Activated naive CD8-positive, alpha-beta T cell treated with anti-CD3 and anti-CD28 coated beads, Interleukin-2, amount 10 ng/mL, durations not matched to agents 7 days and 5 days (primary cell): ENCODE data around the gene SMURF1. TPM values are rescaled to one million over a fixed set of nuclear protein-coding genes. Genes with fewer than 3 reads are reported as not detected.
"Not testable (repeated sequence)": the region's sequence is repeated elsewhere in the genome, so short reads cannot be mapped to it uniquely, and the experiment has no call there.

Experiments
- ATAC-seq: fragments of 150-1000 bp; cut with Tn5 transposase; one replicate; pipeline ENCODE4 v1.10.0; 2021; ENCODE audit warnings: low read depth, moderate library complexity
- POLR2A ChIA-PET: fragments of 350-600 bp; sonication (Branson Sonifier 250); formaldehyde crosslinking; loops from one replicate; lab custom pipeline; 2021; ENCODE audit warnings: antibody characterized with exemption; lab: Charles Lee
- DNase-seq: peaks from one replicate; pipeline ENCODE4 v3.0.0; 2021
- H3K27ac Mint-ChIP-seq: one replicate; pipeline ENCODE4 v1.8.0; 2022; ENCODE audit warnings: mild to moderate bottlenecking, mixed read lengths
- H3K27me3 Mint-ChIP-seq: one replicate; pipeline ENCODE4 v1.8.0; 2022; ENCODE audit warnings: mild to moderate bottlenecking, moderate library complexity, mixed read lengths
- H3K36me3 Mint-ChIP-seq: one replicate; pipeline ENCODE4 v1.8.0; 2021; ENCODE audit warnings: mild to moderate bottlenecking, mixed read lengths
- H3K4me1 Mint-ChIP-seq: one replicate; pipeline ENCODE4 v1.8.0; 2021; ENCODE audit warnings: mixed read lengths
- H3K4me3 Mint-ChIP-seq: one replicate; pipeline ENCODE4 v1.8.0; 2022; ENCODE audit warnings: mild to moderate bottlenecking, moderate library complexity, mixed read lengths
- H3K9me3 Mint-ChIP-seq: one replicate; pipeline ENCODE4 v1.8.0; 2021; ENCODE audit warnings: mixed read lengths
- total RNA-seq, 2 experiments: library from RNA; stranded (reverse); gene quantifications; one replicate each; pipeline ENCODE4 v1.2.3, GENCODE V29; 2021

The SMURF1 gene
- total RNA-seq, 2 experiments from 2014 or later: 15.1 to 16.2 TPM

GRCh38 chr7:99167072-99167471 is 23.2 kb upstream of the SMURF1 start:
- H3K27me3 Mint-ChIP-seq: peaks cover 5% of the 10 kb centered on the region
- H3K9me3 Mint-ChIP-seq: no peaks in the 10 kb centered on the region
- no peaks in the 10 kb centered on the region for H3K36me3 Mint-ChIP-seq
- no peak overlapping the region for H3K4me3 Mint-ChIP-seq
- POLR2A ChIA-PET: no interaction called here
- DNase-seq (no peak), ATAC-seq (no peak)
- H3K4me1 Mint-ChIP-seq: peaks cover 2% of the 10 kb centered on the region
- H3K27ac Mint-ChIP-seq: no peak overlapping the region

GRCh38 chr7:99165816-99166215 is 21.9 kb upstream of the SMURF1 start:
- POLR2A ChIA-PET: no interaction called here
- no peak for ATAC-seq
- Mint-ChIP-seq H3K4me3 (no peak overlapping the region), H3K9me3 (no peaks in the 10 kb centered on the region), H3K4me1 (peaks cover 2% of the 10 kb centered on the region), H3K36me3 (no peaks in the 10 kb centered on the region), H3K27me3 (peaks cover 3% of the 10 kb centered on the region), H3K27ac (no peak overlapping the region)
- no peak for DNase-seq

DNA sequence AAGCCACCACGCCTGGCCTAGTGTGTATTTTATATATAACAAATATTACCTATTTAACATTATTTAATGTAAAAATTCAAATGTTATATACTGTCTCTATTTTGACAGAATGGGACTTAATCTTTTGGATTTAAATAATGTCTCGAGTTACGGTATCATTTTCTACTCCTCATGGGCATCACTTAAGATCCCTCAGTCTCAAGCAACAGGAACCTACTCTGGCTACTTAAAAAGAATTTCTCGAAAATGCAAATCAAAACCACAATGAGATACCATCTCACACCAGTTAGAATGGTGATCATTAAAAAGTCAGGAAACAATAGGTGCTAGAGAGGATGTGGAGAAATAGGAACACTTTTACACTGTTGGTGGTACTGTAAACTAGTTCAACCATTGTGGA is 19.8 kb upstream of the SMURF1 start:
- DNase-seq, H3K4me3 Mint-ChIP-seq, POLR2A ChIA-PET, H3K27me3 Mint-ChIP-seq, H3K36me3 Mint-ChIP-seq, H3K9me3 Mint-ChIP-seq, H3K27ac Mint-ChIP-seq, H3K4me1 Mint-ChIP-seq, ATAC-seq: not testable (repeated sequence)

- H3K27ac Mint-ChIP-seq: no peak overlapping the region
- no peaks in the 10 kb centered on the region for H3K4me1 Mint-ChIP-seq
- H3K36me3 Mint-ChIP-seq: no peaks in the 10 kb centered on the region
- ATAC-seq: no peak
- DNase-seq: no peak
- H3K27me3 Mint-ChIP-seq: peaks cover 15% of the 10 kb centered on the region
- no peak overlapping the region for H3K4me3 Mint-ChIP-seq
- no peaks in the 10 kb centered on the region for H3K9me3 Mint-ChIP-seq
- POLR2A ChIA-PET: no interaction called here
These were observed 12.7 kb upstream of the SMURF1 start for GRCh38 chr7:99156649-99157048.

GRCh38 chr7:99155211-99155610 is 11.3 kb upstream of the SMURF1 start:
- ATAC-seq: no peak
- no peak overlapping the region for H3K4me3 Mint-ChIP-seq
- peaks cover 12% of the 10 kb centered on the region for H3K27me3 Mint-ChIP-seq

DNA sequence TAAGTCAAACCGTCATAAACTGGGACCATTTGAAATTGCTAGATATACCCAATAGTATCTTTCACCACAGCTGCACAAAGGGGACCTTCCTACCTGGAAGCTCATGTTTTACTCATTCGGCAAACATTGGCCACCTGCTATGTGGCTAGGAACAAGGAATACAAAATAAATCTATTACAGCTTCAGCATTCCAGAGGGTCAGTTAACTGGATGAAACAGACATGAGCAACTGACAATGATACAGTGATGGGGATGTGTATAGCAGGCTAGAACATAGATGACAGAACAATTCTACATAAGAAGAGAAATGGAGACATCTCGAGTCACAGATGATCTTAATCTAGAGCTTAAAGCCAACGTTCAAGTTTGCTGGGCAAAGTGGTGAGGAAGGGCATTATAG is 3.1 kb upstream of the SMURF1 start:
- Mint-ChIP-seq H3K4me3 (no peak overlapping the region), H3K9me3 (no peaks in the 10 kb centered on the region), H3K27ac (no peak overlapping the region), H3K4me1 (peaks cover 16% of the 10 kb centered on the region), H3K27me3 (peaks cover 16% of the 10 kb centered on the region), H3K36me3 (peaks cover 4% of the 10 kb centered on the region)
- ATAC-seq (no peak), DNase-seq (no peak)
- POLR2A ChIA-PET: no interaction called here

More at GRCh38 chr7:99155211-99155610, 11.3 kb upstream of the SMURF1 start:
- DNase-seq: no peak
- no peaks in the 10 kb centered on the region for H3K36me3 Mint-ChIP-seq
- no peak overlapping the region for H3K27ac Mint-ChIP-seq
- no peaks in the 10 kb centered on the region for H3K9me3 Mint-ChIP-seq
- POLR2A ChIA-PET: no interaction called here
- H3K4me1 Mint-ChIP-seq: no peaks in the 10 kb centered on the region

DNA sequence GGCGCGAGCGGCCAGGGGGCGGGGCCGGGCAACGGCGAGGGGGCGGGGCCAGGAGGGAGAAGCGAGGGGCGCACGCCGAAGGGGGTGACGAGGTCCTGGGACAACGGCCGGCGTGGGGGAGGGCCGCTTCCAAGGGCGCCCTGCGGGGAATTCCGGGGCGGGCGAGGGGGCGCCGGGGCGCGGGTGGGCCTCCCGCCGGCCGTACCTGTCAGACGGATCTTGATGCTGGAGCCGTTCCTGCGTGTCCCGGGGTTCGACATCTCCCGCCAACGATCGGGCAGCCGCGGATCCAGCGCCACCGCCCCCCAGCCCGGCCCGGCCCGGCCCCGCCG is 421 bp downstream of the SMURF1 start:
- peaks cover 38% of the 10 kb centered on the region for H3K4me1 Mint-ChIP-seq
- POLR2A ChIA-PET: no interaction called here

DNA sequence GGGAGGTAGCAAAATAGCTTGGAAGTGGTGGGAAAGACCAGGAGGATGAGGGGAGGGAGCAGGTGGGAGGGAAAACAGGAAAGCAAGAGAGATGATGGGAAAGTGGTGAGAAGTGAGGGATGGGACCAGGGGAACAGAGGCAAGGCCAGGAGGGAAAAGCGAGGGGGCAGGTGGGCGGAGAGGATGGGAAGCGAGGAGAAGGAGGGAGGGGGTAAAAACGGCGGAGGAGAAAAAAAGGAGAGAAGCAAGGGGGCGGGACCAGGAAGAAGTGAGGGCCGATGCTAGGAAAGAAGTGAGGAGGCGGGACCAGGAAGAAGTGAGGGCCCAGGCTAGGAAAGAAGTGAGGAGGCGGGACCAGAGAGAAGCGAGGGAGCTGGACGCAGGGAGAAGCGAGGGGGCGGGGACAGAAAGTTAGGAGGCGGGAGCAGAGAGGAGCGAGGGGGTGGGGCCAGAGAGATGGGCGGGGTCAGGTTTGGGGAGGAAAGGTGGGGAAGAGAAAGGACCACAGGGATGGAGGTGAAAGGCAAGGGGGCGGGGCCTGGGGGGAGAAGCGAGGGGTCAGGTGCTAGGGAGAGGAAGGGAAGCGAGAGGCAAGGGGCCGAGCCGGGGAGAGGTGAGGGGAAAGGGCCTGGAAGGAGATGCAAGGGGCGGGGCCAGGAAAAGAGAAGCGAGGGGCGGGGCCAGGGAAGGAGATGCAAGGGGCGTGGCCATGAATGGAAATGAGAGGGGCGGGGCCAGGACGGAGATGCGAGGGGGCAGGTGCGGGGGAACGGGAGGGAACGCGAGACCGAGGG is 984 bp downstream of the SMURF1 start:
- ATAC-seq: peak; percentile 18
- peak overlapping the region; percentile 95 for H3K4me3 Mint-ChIP-seq
- peaks cover 10% of the 10 kb centered on the region for H3K27me3 Mint-ChIP-seq
- H3K27ac Mint-ChIP-seq: peak overlapping the region; percentile 91
- peak; percentile 88 for DNase-seq
- H3K36me3 Mint-ChIP-seq: peaks cover 10% of the 10 kb centered on the region
- H3K4me1 Mint-ChIP-seq: peaks cover 38% of the 10 kb centered on the region
- H3K9me3 Mint-ChIP-seq: no peaks in the 10 kb centered on the region
- POLR2A ChIA-PET: no interaction called here

More for the DNA sequence above, 421 bp downstream of the SMURF1 start:
- Mint-ChIP-seq H3K4me3 (peak overlapping the region; percentile 95), H3K27me3 (peaks cover 13% of the 10 kb centered on the region), H3K36me3 (peaks cover 10% of the 10 kb centered on the region), H3K27ac (peak overlapping the region; percentile 91), H3K9me3 (no peaks in the 10 kb centered on the region)
- ATAC-seq (peak; percentile 52), DNase-seq (no peak)

GRCh38 chr7:99141841-99142726 is 1.8 kb downstream of the SMURF1 start:
- H3K27ac Mint-ChIP-seq: peak overlapping the region; percentile 91
- POLR2A ChIA-PET: interaction anchor here (0.6 kb wide), 1 partner anchor 73 kb away, joined by 4 read pairs; no protein-coding TSS in a partner anchor

GRCh38 chr7:99141334-99141733 is 2.6 kb downstream of the SMURF1 start:
- Mint-ChIP-seq H3K27ac (peak overlapping the region; percentile 91), H3K36me3 (peaks cover 10% of the 10 kb centered on the region), H3K4me1 (peaks cover 38% of the 10 kb centered on the region), H3K27me3 (peaks cover 2% of the 10 kb centered on the region), H3K9me3 (no peaks in the 10 kb centered on the region), H3K4me3 (peak overlapping the region; percentile 95)
- no peak for ATAC-seq
- DNase-seq: no peak
- POLR2A ChIA-PET: interaction anchor here (0.6 kb wide), 1 partner anchor 74 kb away, joined by 4 read pairs; no protein-coding TSS in a partner anchor

More at GRCh38 chr7:99141841-99142726, 1.8 kb downstream of the SMURF1 start:
- Mint-ChIP-seq H3K4me3 (peak overlapping the region; percentile 95), H3K4me1 (peaks cover 38% of the 10 kb centered on the region), H3K9me3 (no peaks in the 10 kb centered on the region), H3K36me3 (peaks cover 10% of the 10 kb centered on the region), H3K27me3 (peaks cover 6% of the 10 kb centered on the region)
- DNase-seq (peak; percentile 67), ATAC-seq (peak; percentile 26)

- DNase-seq: no peak
- H3K27ac Mint-ChIP-seq: no peak overlapping the region
- no peak overlapping the region for H3K4me3 Mint-ChIP-seq
- peaks cover 10% of the 10 kb centered on the region for H3K36me3 Mint-ChIP-seq
- H3K4me1 Mint-ChIP-seq: peaks cover 38% of the 10 kb centered on the region
- no peak for ATAC-seq
- POLR2A ChIA-PET: no interaction called here
- no peaks in the 10 kb centered on the region for H3K27me3 Mint-ChIP-seq
- H3K9me3 Mint-ChIP-seq: no peaks in the 10 kb centered on the region
These were observed 3.1 kb downstream of the SMURF1 start for GRCh38 chr7:99140813-99141212.

DNA sequence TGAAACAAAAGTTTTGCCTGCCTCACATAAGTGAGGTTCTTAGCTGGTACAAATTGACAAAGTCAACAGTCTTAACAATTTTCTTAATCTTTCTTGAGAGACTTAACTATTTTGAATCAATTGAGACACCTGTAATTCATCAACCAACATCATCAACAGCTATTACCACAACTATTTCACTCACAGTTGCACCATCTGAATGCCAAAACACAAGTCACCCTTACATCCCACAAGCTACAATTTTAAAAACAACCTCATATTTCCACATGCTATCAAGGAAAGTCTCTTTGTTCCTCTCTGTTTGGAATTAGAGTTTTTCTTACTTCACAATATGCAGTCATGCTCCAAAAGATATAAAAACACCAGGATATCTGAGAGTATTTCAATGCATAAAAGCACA is 4.9 kb downstream of the SMURF1 start:
- DNase-seq (no peak), ATAC-seq (no peak)
- Mint-ChIP-seq H3K36me3 (peaks cover 10% of the 10 kb centered on the region), H3K27me3 (no peaks in the 10 kb centered on the region), H3K9me3 (no peaks in the 10 kb centered on the region), H3K4me1 (peaks cover 29% of the 10 kb centered on the region), H3K27ac (no peak overlapping the region), H3K4me3 (no peak overlapping the region)
- POLR2A ChIA-PET: interaction anchor here (1.1 kb wide), 1 partner anchor 10 kb away, joined by 6 read pairs; no protein-coding TSS in a partner anchor

GRCh38 chr7:99137411-99138180 is 6.3 kb downstream of the SMURF1 start:
- DNase-seq (no peak), ATAC-seq (no peak)
- Mint-ChIP-seq H3K9me3 (no peaks in the 10 kb centered on the region), H3K36me3 (peaks cover 10% of the 10 kb centered on the region), H3K4me3 (no peak overlapping the region), H3K27me3 (no peaks in the 10 kb centered on the region), H3K27ac (no peak overlapping the region), H3K4me1 (peaks cover 32% of the 10 kb centered on the region)
- POLR2A ChIA-PET: interaction anchor here (0.6 to 1.1 kb wide), 2 partner anchors 8 to 250 kb away, joined by 3 to 6 read pairs; no protein-coding TSS in a partner anchor
